Liver (tissue), 9 donors: ENCODE measurements around the gene CACTIN. TPM values are rescaled to one million over a fixed set of nuclear protein-coding genes. Genes with fewer than 3 reads are reported as not detected.

Source experiments
- DNase-seq: peaks from one replicate; pipeline ENCODE4 v3.0.0-alpha.2; 2017; ENCODE audit warnings: low spot score
- H3K27ac ChIP-seq, 2 donors: one replicate each; pipeline ENCODE4 v1.7.0; 2013; ENCODE audit warnings: inconsistent platforms in 2 of 2, low read length in 2 of 2, control low read depth in 1 of 2, low read depth in 1 of 2, mild to moderate bottlenecking in 1 of 2
- H3K27me3 ChIP-seq, 4 donors: one replicate each; pipeline versions ENCODE4 v1.6.1 to v1.7.0; 2013; ENCODE audit warnings: low read length in 3 of 4, inconsistent platforms in 1 of 4, mild to moderate bottlenecking in 1 of 4, moderate library complexity in 1 of 4; ENCODE audit not compliant: control insufficient read depth in 4 of 4, insufficient read depth in 4 of 4
- H3K36me3 ChIP-seq, 4 donors: one replicate each; pipeline versions ENCODE4 v1.6.1 to v1.7.0; 2013; ENCODE audit warnings: low read length in 3 of 4, mild to moderate bottlenecking in 3 of 4, low read depth in 1 of 4, moderate library complexity in 1 of 4; ENCODE audit not compliant: control insufficient read depth in 4 of 4, insufficient read depth in 3 of 4
- H3K4me1 ChIP-seq, 4 donors: one replicate each; pipeline versions ENCODE4 v1.6.1 to v1.7.0; 2013; ENCODE audit warnings: low read length in 3 of 4, mild to moderate bottlenecking in 3 of 4, moderate library complexity in 1 of 4; ENCODE audit not compliant: control insufficient read depth in 4 of 4, insufficient read depth in 4 of 4
- H3K4me3 ChIP-seq, 3 donors: one replicate each; pipeline versions ENCODE4 v1.6.1 to v1.7.0; 2013; ENCODE audit warnings: low read length in 3 of 3, control low read depth in 1 of 3, low read depth in 1 of 3, mild to moderate bottlenecking in 1 of 3
- H3K9ac ChIP-seq, 2 donors: one replicate each; pipeline ENCODE4 v1.7.0; 2013; ENCODE audit warnings: low read length in 2 of 2, mild to moderate bottlenecking in 2 of 2, moderate library complexity in 2 of 2, control low read depth in 1 of 2, low read depth in 1 of 2
- H3K9me3 ChIP-seq, 4 donors: one replicate each; pipeline versions ENCODE4 v1.6.1 to v1.7.0; 2013; ENCODE audit warnings: low read length in 3 of 4; ENCODE audit not compliant: control insufficient read depth in 4 of 4
- ATF3 ChIP-seq: IDR thresholded peaks from 2 replicates; pipeline ENCODE4 v1.6.1; 2016; ENCODE audit warnings: antibody characterized with exemption
- CTCF ChIP-seq: fragments of 150-350 bp; IDR thresholded peaks from 2 replicates; pipeline ENCODE4 v1.5.1; 2017; ENCODE audit warnings: improper control_type of control experiment, low read depth, low read length; ENCODE audit not compliant: missing input control
- FOXA1 ChIP-seq: IDR thresholded peaks from 2 replicates; pipeline ENCODE4 v1.6.1; 2016; ENCODE audit warnings: antibody characterized with exemption
- FOXA2 ChIP-seq: IDR thresholded peaks from 2 replicates; pipeline ENCODE4 v1.6.1; 2016; ENCODE audit warnings: antibody characterized with exemption
- GABPA ChIP-seq, 2 donors: IDR thresholded peaks in 1 of 2; conservative IDR thresholded peaks in 1 of 2; 2 replicates each; pipeline ENCODE4 v1.6.1; 2016; ENCODE audit warnings: antibody characterized with exemption in 2 of 2, mild to moderate bottlenecking in 1 of 2, moderate library complexity in 1 of 2
- HNF4A ChIP-seq, 2 donors: conservative IDR thresholded peaks; 2 replicates each; pipeline ENCODE4 v1.6.1; 2016; ENCODE audit warnings: antibody characterized with exemption in 2 of 2, mild to moderate bottlenecking in 2 of 2
- HNF4G ChIP-seq: IDR thresholded peaks from 2 replicates; pipeline ENCODE4 v1.6.1; 2016; ENCODE audit warnings: antibody characterized with exemption
- JUND ChIP-seq, 2 donors: IDR thresholded peaks; 2 replicates each; pipeline ENCODE4 v1.6.1; 2016; ENCODE audit warnings: antibody characterized with exemption in 2 of 2
- MAX ChIP-seq: IDR thresholded peaks from 2 replicates; pipeline ENCODE4 v1.6.1; 2016; ENCODE audit warnings: antibody characterized with exemption
- NR2F2 ChIP-seq: IDR thresholded peaks from 2 replicates; pipeline ENCODE4 v1.6.1; 2016; ENCODE audit warnings: antibody characterized with exemption
- RAD21 ChIP-seq, 2 donors: IDR thresholded peaks; 2 replicates each; pipeline ENCODE4 v1.6.1; 2016; ENCODE audit warnings: antibody characterized with exemption in 2 of 2, mild to moderate bottlenecking in 2 of 2
- RXRA ChIP-seq, 2 donors: IDR thresholded peaks; 2 replicates each; pipeline ENCODE4 v1.6.1; 2017 to 2018; ENCODE audit warnings: antibody characterized with exemption in 2 of 2, mild to moderate bottlenecking in 1 of 2
- TAF1 ChIP-seq: conservative IDR thresholded peaks from 2 replicates; pipeline ENCODE4 v1.6.1; 2016; ENCODE audit warnings: antibody characterized with exemption, mild to moderate bottlenecking
- YY1 ChIP-seq: IDR thresholded peaks from 2 replicates; pipeline ENCODE4 v1.6.1; 2016; ENCODE audit warnings: antibody characterized with exemption, mild to moderate bottlenecking
- WGBS: extraction: QIAGEN DNeasy Blood & Tissue Kit; methylation state at CpG from one replicate; pipeline ENCODE4 v1.1.7; 2013; 5-methylcytosine and 5-hydroxymethylcytosine counted together
- polyA plus RNA-seq, 2 donors: library from polyadenylated mRNA; stranded (reverse) in 1 of 2; unstranded in 1 of 2; fragments of 200-250 nt in 1 of 2; fragments of >200 nt in 1 of 2; fragmentation: Nextera tagmentation in 1 of 2; extraction: Ambion mirVana in 1 of 2; gene quantifications; one replicate each; pipeline versions ENCODE4 v1.2.1 to v1.2.3, GENCODE V29; 2013 to 2015
- total RNA-seq, 2 donors: library from RNA; depleted of rRNA; stranded (reverse); fragments of >200 nt; gene quantifications; one replicate each; pipeline ENCODE4 v1.2.3, GENCODE V29; 2014
- TF ChIP-seq, protein P1 (sequence below): IDR thresholded peaks from 2 replicates; pipeline ENCODE4 v1.6.1; 2016; ENCODE audit warnings: antibody characterized with exemption, mild to moderate bottlenecking
- TF ChIP-seq, protein P2 (sequence below): IDR thresholded peaks from 2 replicates; pipeline ENCODE4 v1.6.1; 2016; ENCODE audit warnings: antibody characterized with exemption
- donor health status: healthy.
- donor health status: healthy.
- donor health status: healthy.
- donor health status: healthy.
- donor health status: healthy.

Gene CACTIN
- total and polyA plus RNA-seq, 4 donors = 1.9 to 13.2 (median 10.0) TPM

DNA sequence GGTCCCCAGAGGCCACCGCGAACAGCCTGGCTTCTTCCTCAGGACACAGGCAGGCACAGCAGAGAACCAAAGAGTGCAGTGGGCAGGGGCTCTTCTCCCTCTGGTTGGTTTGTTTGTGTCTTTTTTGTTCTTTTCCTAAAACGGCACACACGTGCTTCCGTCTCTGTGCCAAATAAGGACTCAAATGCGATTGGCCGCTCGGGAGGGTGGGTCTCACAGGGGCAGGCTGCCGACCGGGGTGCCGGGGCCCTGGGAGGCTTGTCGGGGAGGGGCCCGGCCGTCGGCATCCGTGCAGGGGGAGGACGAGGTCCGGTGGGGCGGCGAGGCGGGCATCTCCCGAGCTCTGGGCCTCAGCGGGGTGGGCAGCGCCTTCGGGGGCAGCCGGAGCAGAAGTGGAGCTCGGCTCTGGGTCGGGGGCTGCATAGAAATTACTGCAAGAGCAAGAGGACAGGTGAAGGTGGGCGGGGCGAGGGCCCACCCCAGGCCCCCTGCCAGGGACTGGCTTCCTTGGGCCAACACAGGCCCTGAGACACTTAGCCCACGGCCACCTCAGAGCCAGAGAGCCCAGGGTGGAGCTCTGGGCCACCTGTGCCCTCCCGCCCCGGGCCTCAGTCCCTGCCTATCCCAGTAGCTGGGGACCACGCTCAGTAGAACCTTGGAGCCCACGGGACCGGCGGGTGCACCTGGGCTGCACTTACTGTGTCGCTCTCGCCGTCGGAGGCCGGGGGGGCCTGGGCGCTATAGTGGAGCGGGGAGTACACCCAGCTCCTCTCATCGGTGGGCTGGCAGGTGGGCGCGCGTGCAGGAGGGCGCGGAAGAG lies 6.4 kb upstream of the CACTIN start:
- TF ChIP-seq RAD21 (IDR thresholded peaks at IDR 0.05) = no peak
- no peak for TF ChIP-seq CTCF
- no peak for TF ChIP-seq FOXA2
- TF ChIP-seq, protein P1, sequence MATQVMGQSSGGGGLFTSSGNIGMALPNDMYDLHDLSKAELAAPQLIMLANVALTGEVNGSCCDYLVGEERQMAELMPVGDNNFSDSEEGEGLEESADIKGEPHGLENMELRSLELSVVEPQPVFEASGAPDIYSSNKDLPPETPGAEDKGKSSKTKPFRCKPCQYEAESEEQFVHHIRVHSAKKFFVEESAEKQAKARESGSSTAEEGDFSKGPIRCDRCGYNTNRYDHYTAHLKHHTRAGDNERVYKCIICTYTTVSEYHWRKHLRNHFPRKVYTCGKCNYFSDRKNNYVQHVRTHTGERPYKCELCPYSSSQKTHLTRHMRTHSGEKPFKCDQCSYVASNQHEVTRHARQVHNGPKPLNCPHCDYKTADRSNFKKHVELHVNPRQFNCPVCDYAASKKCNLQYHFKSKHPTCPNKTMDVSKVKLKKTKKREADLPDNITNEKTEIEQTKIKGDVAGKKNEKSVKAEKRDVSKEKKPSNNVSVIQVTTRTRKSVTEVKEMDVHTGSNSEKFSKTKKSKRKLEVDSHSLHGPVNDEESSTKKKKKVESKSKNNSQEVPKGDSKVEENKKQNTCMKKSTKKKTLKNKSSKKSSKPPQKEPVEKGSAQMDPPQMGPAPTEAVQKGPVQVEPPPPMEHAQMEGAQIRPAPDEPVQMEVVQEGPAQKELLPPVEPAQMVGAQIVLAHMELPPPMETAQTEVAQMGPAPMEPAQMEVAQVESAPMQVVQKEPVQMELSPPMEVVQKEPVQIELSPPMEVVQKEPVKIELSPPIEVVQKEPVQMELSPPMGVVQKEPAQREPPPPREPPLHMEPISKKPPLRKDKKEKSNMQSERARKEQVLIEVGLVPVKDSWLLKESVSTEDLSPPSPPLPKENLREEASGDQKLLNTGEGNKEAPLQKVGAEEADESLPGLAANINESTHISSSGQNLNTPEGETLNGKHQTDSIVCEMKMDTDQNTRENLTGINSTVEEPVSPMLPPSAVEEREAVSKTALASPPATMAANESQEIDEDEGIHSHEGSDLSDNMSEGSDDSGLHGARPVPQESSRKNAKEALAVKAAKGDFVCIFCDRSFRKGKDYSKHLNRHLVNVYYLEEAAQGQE = no peak
- no peak for TF ChIP-seq NR2F2
- no peak for TF ChIP-seq TAF1
- TF ChIP-seq ATF3 = no peak
- TF ChIP-seq FOXA1 = no peak
- no peak for TF ChIP-seq MAX
- TF ChIP-seq, protein P2, sequence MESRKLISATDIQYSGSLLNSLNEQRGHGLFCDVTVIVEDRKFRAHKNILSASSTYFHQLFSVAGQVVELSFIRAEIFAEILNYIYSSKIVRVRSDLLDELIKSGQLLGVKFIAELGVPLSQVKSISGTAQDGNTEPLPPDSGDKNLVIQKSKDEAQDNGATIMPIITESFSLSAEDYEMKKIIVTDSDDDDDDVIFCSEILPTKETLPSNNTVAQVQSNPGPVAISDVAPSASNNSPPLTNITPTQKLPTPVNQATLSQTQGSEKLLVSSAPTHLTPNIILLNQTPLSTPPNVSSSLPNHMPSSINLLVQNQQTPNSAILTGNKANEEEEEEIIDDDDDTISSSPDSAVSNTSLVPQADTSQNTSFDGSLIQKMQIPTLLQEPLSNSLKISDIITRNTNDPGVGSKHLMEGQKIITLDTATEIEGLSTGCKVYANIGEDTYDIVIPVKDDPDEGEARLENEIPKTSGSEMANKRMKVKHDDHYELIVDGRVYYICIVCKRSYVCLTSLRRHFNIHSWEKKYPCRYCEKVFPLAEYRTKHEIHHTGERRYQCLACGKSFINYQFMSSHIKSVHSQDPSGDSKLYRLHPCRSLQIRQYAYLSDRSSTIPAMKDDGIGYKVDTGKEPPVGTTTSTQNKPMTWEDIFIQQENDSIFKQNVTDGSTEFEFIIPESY = no peak
- no peak for TF ChIP-seq JUND (IDR thresholded peaks at IDR 0.05)
- TF ChIP-seq YY1 = no peak
- TF ChIP-seq HNF4A (conservative IDR thresholded peaks at IDR 0.05) = no peak
- no peak for TF ChIP-seq HNF4G
- no peak for TF ChIP-seq RXRA (IDR thresholded peaks at IDR 0.05)
- TF ChIP-seq GABPA (IDR thresholded peaks at IDR 0.05 in 1 of 2, conservative IDR thresholded peaks at IDR 0.05 in 1 of 2) = no peak
- Histone ChIP-seq H3K4me3 (no peak overlapping the region), H3K9me3 (no peaks in the 10 kb centered on the region), H3K27me3 (no peaks in the 10 kb centered on the region), H3K27ac (no peak overlapping the region), H3K4me1 (no peaks in the 10 kb centered on the region), H3K9ac (no peak overlapping the region), H3K36me3 (peaks cover 0 to 21% (median 4%) of the 10 kb centered on the region in 4 donors)
- WGBS = 93% methylated on average over 50 of the region's 50 CpGs
- DNase-seq = no peak
